ENCODE data around the gene GORAB. TPM values are rescaled to one million over a fixed set of nuclear protein-coding genes. Genes with fewer than 3 reads are reported as not detected.

GORAB gene
- total and polyA plus RNA-seq, 10 of the 15 experiments (the other 5 are each of a cell fraction or from before 2014, with no cell fraction given) = 5.5 to 38.6 (median 10.3) TPM

DNA sequence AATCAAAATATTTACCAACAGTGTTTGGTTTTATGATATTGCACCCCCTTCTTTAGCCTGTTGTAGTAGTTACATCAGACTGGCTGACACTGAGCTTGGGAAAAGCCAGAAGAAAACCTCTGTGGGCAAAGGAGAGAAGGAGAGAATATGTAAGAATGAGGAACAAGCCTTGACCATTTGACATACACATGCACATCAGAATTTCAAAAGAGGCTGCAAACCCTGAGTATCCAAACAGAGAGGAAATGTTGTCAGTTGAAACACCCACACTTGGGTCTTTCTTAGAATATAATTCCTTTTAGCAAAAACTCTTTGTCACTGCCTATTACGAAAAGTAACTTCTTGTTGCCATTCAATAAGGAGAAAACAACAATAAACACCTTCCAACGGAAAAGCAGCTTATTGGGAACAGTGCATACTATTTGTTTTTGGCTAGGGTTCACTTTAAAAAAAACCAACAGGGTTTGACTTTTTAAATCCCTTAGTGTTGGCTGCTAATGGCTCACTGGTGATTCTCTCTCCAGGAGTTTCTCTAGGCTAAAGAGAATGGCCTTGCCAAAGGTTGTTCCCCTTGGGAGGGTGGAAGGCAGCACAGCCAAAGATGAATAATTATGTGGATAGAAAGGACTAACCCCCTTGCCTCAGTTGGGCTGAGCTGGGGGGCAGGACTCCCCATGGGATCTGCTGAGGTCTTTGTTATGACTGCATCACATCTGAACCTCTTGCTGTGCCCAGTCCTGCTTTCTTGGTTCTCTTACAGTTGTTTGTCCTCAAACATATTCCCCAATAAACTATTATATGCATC lies 48.9 kb downstream of the GORAB start (continued):
- no peak for TF ChIP-seq ZBTB40 (IDR thresholded peaks at IDR 0.05; ENCODE audit: borderline replicate concordance)

DNA sequence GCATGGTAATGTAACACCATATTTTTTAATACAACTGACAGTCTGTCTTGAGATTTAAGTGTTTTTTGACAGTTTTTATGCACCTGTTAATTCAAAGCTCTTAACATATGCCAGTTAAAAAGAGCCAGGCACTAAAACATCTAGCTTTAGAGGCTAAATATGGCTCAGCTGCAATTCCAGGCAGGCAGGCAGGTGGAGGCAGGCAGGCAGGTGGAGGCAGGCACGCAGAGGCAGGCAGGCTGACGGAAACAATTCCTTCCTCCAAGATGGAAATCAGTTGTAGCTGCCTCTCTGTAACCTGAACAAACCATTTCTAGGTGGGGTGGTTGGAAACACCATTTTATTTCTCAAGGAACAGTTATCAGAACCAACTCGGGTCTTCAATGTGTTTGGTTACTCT lies 51.2 kb downstream of the GORAB start:
- H4K20me1 ChIP-seq (ENCODE audit: control insufficient read depth, insufficient read depth) = no peaks in the 10 kb centered on the region
- WGBS (ENCODE audit: insufficient coverage, insufficient replicate concordance, low lambda C conversion rate, missing lambda C conversion rate) = 5% methylated on average over 3 of the region's 3 CpGs
- no peak overlapping the region for H3K4me2 ChIP-seq (ENCODE audit: control insufficient read depth, insufficient read depth)
- DNase-seq (ENCODE audit: low read depth, low spot score) (no peak), FAIRE-seq (no peak), ATAC-seq (no peak)
- no peaks in the 10 kb centered on the region for H3K36me3 ChIP-seq (ENCODE audit: control insufficient read depth in 2 of 2, insufficient read depth in 2 of 2, low read length in 1 of 2)
- no peak overlapping the region for H3K27ac ChIP-seq (ENCODE audit: control insufficient read depth, insufficient read depth)
- no peak for TF ChIP-seq NR2C1 (IDR thresholded peaks at IDR 0.05)
- peak; percentile 29; the same call in 1 of the 2 replicates for TF ChIP-seq IKZF1 (conservative IDR thresholded peaks at IDR 0.05)
- CTCF ChIA-PET = interaction anchor here (0.9 to 2.5 kb wide), 3 partner anchors 34 to 76 kb away, joined by 3 to 6 read pairs (median 3); no protein-coding TSS in a partner anchor
- H3K4me1 ChIP-seq (ENCODE audit: control insufficient read depth, insufficient read depth, low read length) = no peaks in the 10 kb centered on the region
- H3K9ac ChIP-seq (ENCODE audit: control insufficient read depth, insufficient read depth, low read length) = no peak overlapping the region
- no TSS peak for BruUV-seq (replicated peaks)
- POLR2A ChIA-PET = no interaction called here
- no peak overlapping the region for H3K4me3 ChIP-seq
- H3K79me2 ChIP-seq (ENCODE audit: control insufficient read depth, insufficient read depth, low read length) = no peaks in the 10 kb centered on the region
- RAD21 ChIA-PET (ENCODE audit: unreplicated experiment) = interaction anchor here (1.1 kb wide), 1 partner anchor 43 kb away, joined by 4 read pairs; no protein-coding TSS in a partner anchor
- H3K27me3 ChIP-seq (replicated peaks in 1 of 2; ENCODE audit: control insufficient read depth in 2 of 2, insufficient read depth in 2 of 2, low read length in 1 of 2) = no peaks in the 10 kb centered on the region
- no peaks in the 10 kb centered on the region for H3K9me3 ChIP-seq (replicated peaks; ENCODE audit: control insufficient read depth, insufficient read depth, low read length)
- in situ Hi-C loops (cut with MboI) = no loop called here
- SMC1A ChIA-PET (ENCODE audit: uncharacterized antibody, unreplicated experiment) = interaction anchor here (0.8 to 3.1 kb wide), 6 partner anchors 8 to 74 kb away, joined by 3 to 13 read pairs (median 5); no protein-coding TSS in a partner anchor
- intact Hi-C loops (cut with micrococcal nuclease; ENCODE audit: unreplicated experiment) = no loop called here
- no peak overlapping the region for H2AFZ ChIP-seq (ENCODE audit: control insufficient read depth, low read depth, low read length)
